Tibial nerve (tissue), 4 donors: ENCODE data around the gene SH2D3A. TPM values are rescaled to one million over a fixed set of nuclear protein-coding genes. Genes with fewer than 3 reads are reported as not detected.
"Not testable (repeated sequence)": the region's sequence is repeated elsewhere in the genome, so short reads cannot be mapped to it uniquely, and the experiment has no call there.

ENCODE experiments used
- DNase-seq, 2 donors: peaks; one replicate each; pipeline ENCODE4 v3.0.0-alpha.2; 2019; ENCODE audit warnings: low spot score in 2 of 2
- H3K27ac ChIP-seq, 4 donors: fragments of 200-600 bp; sonication (generic) in 3 of 4; one replicate each; pipeline ENCODE4 v1.5.1; 2017 to 2019; ENCODE audit warnings: mild to moderate bottlenecking in 1 of 4
- H3K27me3 ChIP-seq, 2 donors: fragments of 200-600 bp; sonication (generic) in 1 of 2; one replicate each; pipeline versions ENCODE4 v1.5.1 to v1.6.0; 2017 to 2019
- H3K36me3 ChIP-seq, 3 donors: fragments of 200-600 bp; sonication (generic); one replicate each; pipeline ENCODE4 v1.5.1; 2018 to 2019
- H3K4me1 ChIP-seq, 4 donors: fragments of 200-600 bp; sonication (generic) in 3 of 4; one replicate each; pipeline ENCODE4 v1.5.1; 2017 to 2019
- H3K4me3 ChIP-seq, 4 donors: fragments of 200-600 bp; sonication (generic) in 3 of 4; one replicate each; pipeline ENCODE4 v1.5.1; 2017 to 2019; ENCODE audit warnings: mild to moderate bottlenecking in 1 of 4, moderate library complexity in 1 of 4
- H3K9me3 ChIP-seq, 4 donors: fragments of 200-600 bp; sonication (generic) in 3 of 4; one replicate each; pipeline ENCODE4 v1.5.1; 2017 to 2019
- EP300 ChIP-seq, 2 donors: sonication (generic); formaldehyde crosslinking; IDR thresholded peaks; one replicate each; pipeline ENCODE4 v1.6.1; 2017; ENCODE audit warnings: antibody characterized with exemption in 2 of 2, mild to moderate bottlenecking in 1 of 2
- POLR2A ChIP-seq, 2 donors: fragments of 450-650 bp; IDR thresholded peaks; one replicate each; pipeline ENCODE4 v1.6.1; 2017; ENCODE audit warnings: antibody characterized with exemption in 2 of 2, mild to moderate bottlenecking in 2 of 2, moderate library complexity in 2 of 2
- WGBS, 2 donors: methylation state at CpG; one replicate each; pipeline ENCODE4 v1.1.5; 2018; 5-methylcytosine and 5-hydroxymethylcytosine counted together
- total RNA-seq, 4 donors: library from RNA; depleted of rRNA; stranded (reverse); fragments of >200 nt; gene quantifications; one replicate each; pipeline ENCODE4 v1.1.0, GENCODE V29; 2016
- TF ChIP-seq, protein P1 (sequence below), 5 experiments: fragments of 200-600 bp in 3 of 5; fragments of 450-650 bp in 2 of 5; sonication (generic) in 3 of 5; IDR thresholded peaks; one replicate each; pipeline ENCODE4 v1.5.1; 2016 to 2019; ENCODE audit warnings: antibody characterized with exemption in 5 of 5, mild to moderate bottlenecking in 3 of 5, moderate library complexity in 2 of 5

The SH2D3A gene
- total RNA-seq, 4 donors from 2014 or later, result 0.39 to 4.2 (median 0.44) TPM; not detected in 1

DNA sequence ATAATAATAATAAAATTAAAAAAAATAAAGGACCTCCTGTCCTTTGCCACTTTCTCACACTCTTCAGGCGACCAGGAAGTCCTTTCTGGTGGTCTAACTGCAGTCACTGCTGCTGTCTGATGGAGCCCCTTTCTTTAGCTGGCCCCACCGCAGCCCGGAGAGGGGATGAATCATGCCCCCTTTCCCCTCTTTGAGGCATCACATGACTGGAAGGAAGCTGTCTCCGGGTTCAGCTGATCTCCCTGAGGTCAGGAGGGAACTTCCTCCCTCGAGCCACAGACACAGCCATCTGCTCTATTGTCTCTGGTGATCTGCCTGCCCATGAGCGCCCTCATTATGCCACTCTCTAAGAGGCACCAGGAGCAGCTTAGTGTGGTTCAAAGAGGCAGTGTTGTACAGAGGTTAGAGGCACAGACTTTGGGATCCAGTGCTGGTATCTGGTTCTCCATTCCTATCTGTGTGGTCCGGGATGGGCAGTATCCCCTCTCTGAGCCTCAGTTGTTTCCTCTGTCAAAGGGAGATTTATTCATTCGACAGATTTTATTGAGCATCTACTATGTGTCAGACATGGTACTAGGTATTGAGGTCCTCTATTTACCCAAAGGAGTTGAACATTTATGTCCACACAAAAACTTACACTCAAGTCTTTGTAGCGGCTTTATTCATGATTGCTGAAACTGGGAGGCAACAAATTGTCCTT, 35.3 kb upstream of the SH2D3A start:
- peak in 1 of 2 donors; percentile 28 for DNase-seq
- 56% methylated on average over 9 of the region's 9 CpGs for WGBS, 2 donors

DNA sequence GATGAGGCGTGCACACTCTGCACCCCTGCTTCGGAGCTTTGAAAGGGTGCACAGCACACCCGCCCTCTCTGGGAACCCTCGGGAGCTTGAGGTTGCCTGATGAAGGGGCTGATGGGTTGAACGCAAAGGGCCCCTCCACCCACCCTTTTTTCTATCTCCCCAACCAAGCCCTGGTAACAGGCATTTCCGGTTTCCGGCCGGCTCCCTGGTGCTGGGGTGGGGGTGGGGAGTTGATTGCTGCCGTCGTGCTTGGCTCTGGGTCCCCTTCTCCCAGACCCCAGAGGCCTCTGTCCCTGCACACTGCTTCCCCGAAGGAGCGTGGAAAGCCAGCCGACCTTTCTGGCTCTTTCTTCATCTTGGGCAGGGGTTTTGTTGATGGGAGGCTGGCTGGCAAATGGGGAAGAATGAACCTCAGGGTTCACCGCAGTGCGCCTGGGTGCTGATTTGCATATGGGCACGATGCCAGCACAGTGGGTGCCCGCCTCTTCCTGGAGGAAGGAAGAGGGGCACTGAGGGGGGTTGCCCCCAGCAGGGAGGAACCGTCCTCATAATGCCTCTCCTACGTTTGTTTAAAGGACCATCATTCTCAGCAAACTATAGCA, 34.4 kb upstream of the SH2D3A start:
- TF ChIP-seq EP300 (IDR thresholded peaks at IDR 0.05) (peak in 1 of 2 donors; percentile 36), POLR2A (IDR thresholded peaks at IDR 0.05) (no peak)
- H3K27ac ChIP-seq, result peak overlapping the region in 2 of 4 donors; percentile 22 to 58
- no peaks in the 10 kb centered on the region for H3K36me3 ChIP-seq
- peak overlapping the region in 3 of 4 donors; percentile 3 to 30 (median 27) for H3K4me3 ChIP-seq
- peak in 1 of 2 donors; percentile 61 for DNase-seq
- peaks cover 0 to 7% (median 0%) of the 10 kb centered on the region in 4 donors for H3K4me1 ChIP-seq
- H3K27me3 ChIP-seq, result peaks cover 0 to 5% of the 10 kb centered on the region in 2 donors
- WGBS, 2 donors, result 11 to 13% methylated on average over 14 to 15 of the region's 19 CpGs
- peaks cover 0 to 8% (median 0%) of the 10 kb centered on the region in 4 donors for H3K9me3 ChIP-seq

More for the DNA sequence above, 35.3 kb upstream of the SH2D3A start:
- peaks cover 0 to 5% of the 10 kb centered on the region in 2 donors for H3K27me3 ChIP-seq
- H3K4me3 ChIP-seq, result peak overlapping the region in 1 of 4 donors; percentile 30
- TF ChIP-seq EP300 (IDR thresholded peaks at IDR 0.05) (peak in 1 of 2 donors; percentile 18), POLR2A (IDR thresholded peaks at IDR 0.05) (no peak)
- H3K4me1 ChIP-seq, result peaks cover 0 to 7% (median 0%) of the 10 kb centered on the region in 4 donors
- H3K9me3 ChIP-seq, result peaks cover 0 to 10% (median 0%) of the 10 kb centered on the region in 4 donors
- peak overlapping the region in 3 of 4 donors; percentile 22 to 50 (median 47) for H3K27ac ChIP-seq
- no peaks in the 10 kb centered on the region for H3K36me3 ChIP-seq

DNA sequence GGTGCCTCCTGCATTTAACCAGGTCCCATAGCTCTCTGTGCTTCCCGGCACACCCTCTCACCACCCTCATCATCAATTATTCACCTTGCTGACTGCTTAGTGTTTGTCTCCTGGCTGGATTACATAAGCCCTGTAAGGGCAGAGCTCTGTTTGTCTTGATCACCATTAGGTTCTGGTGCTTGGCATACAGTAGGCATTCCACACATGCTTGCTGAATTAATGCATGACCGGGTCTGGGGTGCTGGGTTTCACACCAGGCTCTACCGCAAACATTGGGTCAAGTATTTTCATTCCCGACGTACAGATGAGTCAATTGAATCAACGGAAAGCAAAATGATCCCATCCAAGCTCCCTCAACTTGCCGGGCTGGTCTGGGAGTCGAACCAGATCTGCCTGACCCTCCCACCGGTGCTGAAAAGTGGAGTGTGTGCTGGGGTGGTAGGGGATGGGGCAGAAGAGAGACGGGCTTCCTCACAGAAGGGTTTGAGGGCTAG, 33.8 kb upstream of the SH2D3A start:
- H3K27ac ChIP-seq, result peak overlapping the region in 2 of 4 donors; percentile 22 to 58
- H3K4me3 ChIP-seq, result peak overlapping the region in 2 of 4 donors; percentile 27 to 30
- H3K36me3 ChIP-seq, result no peaks in the 10 kb centered on the region
- no peak for DNase-seq
- H3K27me3 ChIP-seq, result peaks cover 0 to 5% of the 10 kb centered on the region in 2 donors
- peaks cover 0 to 8% (median 0%) of the 10 kb centered on the region in 4 donors for H3K9me3 ChIP-seq
- 47% methylated on average over 10 of the region's 10 CpGs for WGBS, 2 donors
- TF ChIP-seq POLR2A (IDR thresholded peaks at IDR 0.05) (no peak), EP300 (IDR thresholded peaks at IDR 0.05) (no peak)
- TF ChIP-seq, protein P1, sequence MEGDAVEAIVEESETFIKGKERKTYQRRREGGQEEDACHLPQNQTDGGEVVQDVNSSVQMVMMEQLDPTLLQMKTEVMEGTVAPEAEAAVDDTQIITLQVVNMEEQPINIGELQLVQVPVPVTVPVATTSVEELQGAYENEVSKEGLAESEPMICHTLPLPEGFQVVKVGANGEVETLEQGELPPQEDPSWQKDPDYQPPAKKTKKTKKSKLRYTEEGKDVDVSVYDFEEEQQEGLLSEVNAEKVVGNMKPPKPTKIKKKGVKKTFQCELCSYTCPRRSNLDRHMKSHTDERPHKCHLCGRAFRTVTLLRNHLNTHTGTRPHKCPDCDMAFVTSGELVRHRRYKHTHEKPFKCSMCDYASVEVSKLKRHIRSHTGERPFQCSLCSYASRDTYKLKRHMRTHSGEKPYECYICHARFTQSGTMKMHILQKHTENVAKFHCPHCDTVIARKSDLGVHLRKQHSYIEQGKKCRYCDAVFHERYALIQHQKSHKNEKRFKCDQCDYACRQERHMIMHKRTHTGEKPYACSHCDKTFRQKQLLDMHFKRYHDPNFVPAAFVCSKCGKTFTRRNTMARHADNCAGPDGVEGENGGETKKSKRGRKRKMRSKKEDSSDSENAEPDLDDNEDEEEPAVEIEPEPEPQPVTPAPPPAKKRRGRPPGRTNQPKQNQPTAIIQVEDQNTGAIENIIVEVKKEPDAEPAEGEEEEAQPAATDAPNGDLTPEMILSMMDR (IDR thresholded peaks at IDR 0.05), result no peak
- peaks cover 0 to 7% (median 0%) of the 10 kb centered on the region in 4 donors for H3K4me1 ChIP-seq

DNA sequence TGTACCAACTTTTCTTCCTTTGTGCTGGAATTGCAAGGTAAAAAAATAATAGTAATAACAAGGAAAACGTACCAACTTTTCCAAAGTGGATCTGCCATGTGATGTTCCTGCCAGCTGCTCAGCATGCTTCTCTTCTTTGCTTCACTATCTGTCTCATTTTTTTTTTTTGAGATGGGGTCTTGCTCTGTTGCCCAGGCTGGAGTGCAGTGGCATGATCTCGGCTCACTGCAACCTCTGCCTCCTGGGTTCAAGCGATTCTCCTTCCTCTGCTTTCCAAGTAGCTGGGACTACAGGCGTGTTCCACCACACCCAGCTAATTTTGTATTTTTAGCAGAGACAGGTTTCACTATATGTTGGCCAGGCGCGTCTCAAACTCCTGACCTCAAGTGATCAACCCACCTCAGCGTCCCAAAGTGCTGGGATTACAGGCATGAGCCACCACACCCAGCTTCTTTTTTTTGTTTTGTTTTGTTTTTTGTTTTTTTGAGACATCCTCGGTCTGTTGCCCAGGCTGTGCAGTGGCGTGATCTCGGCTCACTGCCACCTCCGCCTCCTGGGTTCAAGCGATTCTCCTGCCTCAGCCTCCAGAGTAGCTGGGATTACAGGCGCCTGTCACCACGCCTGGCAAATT, 33.0 kb upstream of the SH2D3A start:
- H3K36me3 ChIP-seq, DNase-seq, H3K27ac ChIP-seq, H3K4me1 ChIP-seq, H3K27me3 ChIP-seq, H3K4me3 ChIP-seq: not testable (repeated sequence)
- peaks cover 0 to 14% (median 0%) of the 10 kb centered on the region in 4 donors for H3K9me3 ChIP-seq
- 82% methylated on average over 14 of the region's 14 CpGs for WGBS, 2 donors

DNA sequence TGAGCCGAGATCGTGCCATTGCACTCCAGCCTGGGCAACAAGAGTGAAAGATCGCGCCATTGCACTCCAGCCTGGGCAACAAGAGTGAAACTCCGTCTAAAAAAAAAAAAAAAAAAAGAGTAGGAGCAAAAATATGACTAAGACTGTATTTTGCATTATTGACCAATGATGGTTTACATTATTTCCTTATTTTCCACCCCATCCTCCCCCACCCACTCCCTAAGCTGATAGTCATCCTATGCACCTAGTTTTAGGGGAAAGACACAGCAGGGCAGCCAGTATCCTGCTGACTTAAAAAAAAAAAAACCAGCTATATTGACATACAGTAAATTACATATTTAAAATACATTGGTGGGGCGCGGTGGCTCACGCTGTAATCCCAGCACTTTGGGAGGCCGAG, 30.4 kb upstream of the SH2D3A start:
- no peak overlapping the region for H3K27ac ChIP-seq
- TF ChIP-seq EP300 (IDR thresholded peaks at IDR 0.05) (no peak), POLR2A (IDR thresholded peaks at IDR 0.05) (no peak)
- TF ChIP-seq, protein P1 (IDR thresholded peaks at IDR 0.05), result no peak
- no peak overlapping the region for H3K4me3 ChIP-seq
- WGBS, 2 donors, result 82 to 83% methylated on average over 9 of the region's 9 CpGs
- peaks cover 0 to 5% of the 10 kb centered on the region in 2 donors for H3K27me3 ChIP-seq
- H3K4me1 ChIP-seq, result peaks cover 0 to 7% (median 0%) of the 10 kb centered on the region in 4 donors
- no peak for DNase-seq
- peaks cover 0 to 28% (median 2%) of the 10 kb centered on the region in 4 donors for H3K9me3 ChIP-seq
- H3K36me3 ChIP-seq, result no peaks in the 10 kb centered on the region

DNA sequence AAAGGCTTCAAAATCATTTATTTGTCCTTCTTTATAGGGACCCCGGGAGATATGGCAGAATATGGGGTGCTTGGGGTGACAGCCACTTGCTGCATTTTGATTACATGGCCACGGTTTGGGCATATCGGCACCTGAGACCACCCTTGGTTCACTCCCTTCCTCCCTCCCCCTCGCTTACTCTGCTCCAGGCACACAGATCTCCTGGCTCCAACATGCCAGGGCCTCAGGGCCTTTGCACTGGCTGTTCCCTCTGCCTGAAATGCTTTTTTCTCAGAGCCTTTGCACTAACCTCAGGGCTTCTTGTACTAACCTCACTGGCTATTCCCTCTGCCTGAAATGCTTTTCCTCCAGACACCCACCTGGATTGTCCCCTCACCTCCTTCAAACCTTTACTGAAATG, 29.0 kb upstream of the SH2D3A start:
- no peak overlapping the region for H3K4me3 ChIP-seq
- H3K4me1 ChIP-seq, result peaks cover 0 to 2% (median 0%) of the 10 kb centered on the region in 4 donors
- no peak for DNase-seq
- H3K27me3 ChIP-seq, result peaks cover 0 to under 1% of the 10 kb centered on the region in 2 donors
- 91 to 92% methylated on average over 4 of the region's 4 CpGs for WGBS, 2 donors
- TF ChIP-seq, protein P1 (IDR thresholded peaks at IDR 0.05), result no peak
- no peak for TF ChIP-seq POLR2A (IDR thresholded peaks at IDR 0.05)
- no peak for TF ChIP-seq EP300 (IDR thresholded peaks at IDR 0.05)
- no peaks in the 10 kb centered on the region for H3K36me3 ChIP-seq
- no peak overlapping the region for H3K27ac ChIP-seq
- H3K9me3 ChIP-seq, result peaks cover 0 to 28% (median 2%) of the 10 kb centered on the region in 4 donors
